ENCODE data around the gene PCDHGA7.

The PCDHGA7 gene

DNA sequence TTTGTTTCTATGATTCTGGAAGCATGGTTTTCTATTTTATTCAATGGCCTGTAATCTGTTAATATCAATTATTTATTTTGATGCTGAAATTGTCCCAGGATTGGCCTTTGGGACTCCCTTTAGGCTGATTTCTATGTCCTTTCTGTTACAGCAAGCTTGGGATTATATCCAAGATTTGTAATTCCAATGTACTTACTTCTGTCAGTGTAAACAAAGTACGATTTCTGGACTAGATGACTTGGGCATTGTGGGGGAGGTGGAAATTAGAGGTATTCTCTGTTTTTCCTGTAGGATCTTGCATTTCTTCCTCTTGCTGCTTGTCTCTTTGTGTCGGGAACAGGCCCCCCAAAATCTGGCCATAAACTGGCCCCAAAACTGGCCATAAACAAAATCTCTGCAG lies 51.5 kb downstream of the PCDHGA7 start:
- Histone ChIP-seq H3K9ac (ENCODE audit: insufficient read length) (no peak overlapping the region), H3K9me3 (ENCODE audit: low read depth, low read length) (no peaks in the 10 kb centered on the region), H3K27ac (no peak overlapping the region), H3K36me3 (ENCODE audit: insufficient read depth, low read length) (peaks cover 7% of the 10 kb centered on the region; the same call in 1 of the 2 replicates), H3K4me3 (no peak overlapping the region)
- no peak for DNase-seq (ENCODE audit: low read depth, low spot score)
- no peak for TF ChIP-seq POLR2AphosphoS5 (IDR thresholded peaks at IDR 0.05; ENCODE audit: borderline replicate concordance, low read depth, low read length)
- no peak for TF ChIP-seq EZH2 (IDR thresholded peaks at IDR 0.05)
- TF ChIP-seq FOXP2 (optimal IDR thresholded peaks at IDR 0.05; ENCODE audit: control extremely low read depth, extremely low read length, insufficient read depth) = no peak

Data from SK-N-MC (cell line).